Adrenal gland (tissue), 5 donors: ENCODE measurements around the gene DRGX.

Experiments
- POLR2A ChIP-seq, 2 donors: fragments of 450-650 bp; IDR thresholded peaks; one replicate each; pipeline ENCODE4 v1.6.1; 2017; ENCODE audit warnings: antibody characterized with exemption in 2 of 2, mild to moderate bottlenecking in 2 of 2, moderate library complexity in 1 of 2
- TF ChIP-seq, protein P1 (sequence below), 6 experiments: fragments of 450-650 bp in 4 of 6; fragments of 200-600 bp in 2 of 6; sonication (generic) in 1 of 6; IDR thresholded peaks; 1 replicate in 5 of 6; 2 replicates in 1 of 6; pipeline versions ENCODE4 v1.5.1 to v1.8.0; 2016 to 2021; ENCODE audit warnings: antibody characterized with exemption in 6 of 6, mild to moderate bottlenecking in 2 of 6, moderate library complexity in 1 of 6
- donor health status: DM: no; HTN: no; CAD: no.

DNA sequence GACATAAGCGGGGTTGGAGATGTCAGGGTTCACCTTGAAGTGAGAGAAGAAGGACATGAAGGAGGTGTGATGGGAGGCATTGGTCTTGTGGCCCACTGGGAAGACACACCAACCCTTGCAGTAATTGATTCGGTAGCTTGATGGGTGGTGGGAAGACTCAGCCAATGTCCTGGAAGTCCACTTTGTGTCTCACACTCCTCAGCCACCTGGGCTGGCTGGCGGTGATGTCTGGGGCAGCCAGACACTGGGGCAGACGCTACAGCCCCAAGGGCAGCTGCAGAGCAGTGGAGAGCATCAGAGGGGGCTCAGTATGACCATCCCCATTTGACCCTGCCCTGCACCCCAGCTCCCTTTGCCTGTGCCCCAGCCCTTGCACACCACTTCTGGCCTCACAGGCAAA is 16.7 kb upstream of the DRGX start:
- TF ChIP-seq, protein P1, sequence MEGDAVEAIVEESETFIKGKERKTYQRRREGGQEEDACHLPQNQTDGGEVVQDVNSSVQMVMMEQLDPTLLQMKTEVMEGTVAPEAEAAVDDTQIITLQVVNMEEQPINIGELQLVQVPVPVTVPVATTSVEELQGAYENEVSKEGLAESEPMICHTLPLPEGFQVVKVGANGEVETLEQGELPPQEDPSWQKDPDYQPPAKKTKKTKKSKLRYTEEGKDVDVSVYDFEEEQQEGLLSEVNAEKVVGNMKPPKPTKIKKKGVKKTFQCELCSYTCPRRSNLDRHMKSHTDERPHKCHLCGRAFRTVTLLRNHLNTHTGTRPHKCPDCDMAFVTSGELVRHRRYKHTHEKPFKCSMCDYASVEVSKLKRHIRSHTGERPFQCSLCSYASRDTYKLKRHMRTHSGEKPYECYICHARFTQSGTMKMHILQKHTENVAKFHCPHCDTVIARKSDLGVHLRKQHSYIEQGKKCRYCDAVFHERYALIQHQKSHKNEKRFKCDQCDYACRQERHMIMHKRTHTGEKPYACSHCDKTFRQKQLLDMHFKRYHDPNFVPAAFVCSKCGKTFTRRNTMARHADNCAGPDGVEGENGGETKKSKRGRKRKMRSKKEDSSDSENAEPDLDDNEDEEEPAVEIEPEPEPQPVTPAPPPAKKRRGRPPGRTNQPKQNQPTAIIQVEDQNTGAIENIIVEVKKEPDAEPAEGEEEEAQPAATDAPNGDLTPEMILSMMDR (IDR thresholded peaks at IDR 0.05) = no peak
- TF ChIP-seq POLR2A (IDR thresholded peaks at IDR 0.05) = no peak
